ENCODE results near the gene MRPL11. TPM values are rescaled to one million over a fixed set of nuclear protein-coding genes. Genes with fewer than 3 reads are reported as not detected.
"Not testable (repeated sequence)": the region's sequence is repeated elsewhere in the genome, so short reads cannot be mapped to it uniquely, and the experiment has no call there.

The MRPL11 gene
- total and polyA plus RNA-seq, 4 donors, result 27.6 to 54.5 (median 36.8) TPM

- no peak for ATAC-seq (ENCODE audit: low FRiP score)
These were observed 8.4 kb upstream of the MRPL11 start for GRCh38 chr11:66447012-66447411.

GRCh38 chr11:66443602-66444001 lies 5.0 kb upstream of the MRPL11 start:
- H3K36me3 ChIP-seq (ENCODE audit: control insufficient read depth in 1 of 2, insufficient read depth in 2 of 2, low read length in 1 of 2), result no peaks in the 10 kb centered on the region
- WGBS, 2 donors, result 82 to 84% methylated on average over 4 of the region's 4 CpGs
- no peak overlapping the region for H3K27ac ChIP-seq (ENCODE audit: low read depth in 1 of 2, low read length in 2 of 2)
- no peaks in the 10 kb centered on the region for H3K27me3 ChIP-seq (ENCODE audit: control insufficient read depth in 1 of 2, insufficient read depth in 2 of 2, low read length in 1 of 2)
- ATAC-seq (ENCODE audit: low FRiP score) (no peak), DNase-seq (no peak)
- no peaks in the 10 kb centered on the region for H3K4me1 ChIP-seq (ENCODE audit: control insufficient read depth in 1 of 2, insufficient read depth in 2 of 2, low read length in 2 of 2)
- no peak overlapping the region for H3K4me3 ChIP-seq (ENCODE audit: low read length in 2 of 2)
- H3K9me3 ChIP-seq (ENCODE audit: control insufficient read depth, low read length), result no peaks in the 10 kb centered on the region
- intact Hi-C loops (cut with DNase I), result loop anchor here (5.0 kb wide), 1 partner anchor 36 kb away; no protein-coding TSS in a partner anchor

More at GRCh38 chr11:66447012-66447411, 8.4 kb upstream of the MRPL11 start:
- H3K27me3 ChIP-seq (ENCODE audit: control insufficient read depth in 1 of 2, insufficient read depth in 2 of 2, low read length in 1 of 2), result no peaks in the 10 kb centered on the region
- DNase-seq, result no peak
- no peaks in the 10 kb centered on the region for H3K4me1 ChIP-seq (ENCODE audit: control insufficient read depth in 1 of 2, insufficient read depth in 2 of 2, low read length in 2 of 2)
- intact Hi-C loops (cut with DNase I), result no loop called here
- no peak overlapping the region for H3K27ac ChIP-seq (ENCODE audit: low read depth in 1 of 2, low read length in 2 of 2)
- no peaks in the 10 kb centered on the region for H3K36me3 ChIP-seq (ENCODE audit: control insufficient read depth in 1 of 2, insufficient read depth in 2 of 2, low read length in 1 of 2)
- H3K4me3 ChIP-seq (ENCODE audit: low read length in 2 of 2), result no peak overlapping the region
- no peaks in the 10 kb centered on the region for H3K9me3 ChIP-seq (ENCODE audit: control insufficient read depth, low read length)

- H3K4me3 ChIP-seq (ENCODE audit: low read length in 2 of 2); H3K27ac ChIP-seq (ENCODE audit: low read depth in 1 of 2, low read length in 2 of 2); H3K27me3 ChIP-seq (ENCODE audit: control insufficient read depth in 1 of 2, insufficient read depth in 2 of 2, low read length in 1 of 2); DNase-seq; H3K4me1 ChIP-seq (ENCODE audit: control insufficient read depth in 1 of 2, insufficient read depth in 2 of 2, low read length in 2 of 2); ATAC-seq (ENCODE audit: low FRiP score); H3K36me3 ChIP-seq (ENCODE audit: control insufficient read depth in 1 of 2, insufficient read depth in 2 of 2, low read length in 1 of 2); H3K9me3 ChIP-seq (ENCODE audit: control insufficient read depth, low read length): not testable (repeated sequence)
- 83 to 90% methylated on average over 10 to 27 of the region's 27 CpGs for WGBS, 2 donors
- intact Hi-C loops (cut with DNase I), result loop anchor here (5.0 kb wide), 1 partner anchor 34 kb away; no protein-coding TSS in a partner anchor
These were observed 2.3 kb upstream of the MRPL11 start for GRCh38 chr11:66440940-66441282.

DNA sequence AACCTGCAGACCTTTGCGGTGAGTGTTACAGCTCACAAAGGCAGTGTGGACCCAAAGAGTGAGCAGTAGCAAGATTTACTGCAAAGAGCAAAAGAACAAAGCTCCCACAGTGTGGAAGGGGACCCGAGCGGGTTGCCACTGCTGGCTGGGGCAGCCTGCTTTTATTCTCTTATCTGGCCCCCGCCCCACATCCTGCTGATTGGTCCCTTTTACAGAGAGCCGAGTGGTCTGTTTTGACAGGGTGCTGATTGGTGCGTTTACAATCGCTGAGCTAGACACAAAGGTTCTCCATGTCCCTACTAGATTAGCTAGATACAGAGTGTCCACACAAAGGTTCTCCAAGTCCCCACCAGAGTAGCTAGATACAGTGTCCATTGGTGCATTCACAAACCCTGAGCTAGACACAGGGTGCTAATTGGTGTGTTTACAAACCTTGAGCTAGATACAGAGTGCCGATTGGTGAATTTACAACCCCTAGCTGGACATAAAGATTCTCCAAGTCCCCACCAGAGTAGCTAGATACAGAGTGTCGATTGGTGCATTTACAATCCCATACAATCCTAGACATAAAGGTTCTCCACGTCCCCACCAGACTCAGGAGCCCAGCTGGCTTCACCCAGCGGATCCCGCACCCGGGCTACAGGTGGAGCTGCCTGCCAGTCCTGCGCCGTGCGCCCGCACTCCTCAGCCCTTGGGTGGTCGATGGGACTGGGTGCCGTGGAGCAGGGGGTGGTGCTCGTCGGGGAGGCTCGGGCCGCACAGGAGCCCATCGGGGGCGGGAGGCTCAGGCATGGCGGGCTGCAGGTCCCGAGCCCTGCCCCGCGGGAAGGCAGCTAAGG lies 1.7 kb upstream of the MRPL11 start:
- not testable (repeated sequence) for H3K27me3 ChIP-seq (ENCODE audit: control insufficient read depth in 1 of 2, insufficient read depth in 2 of 2, low read length in 1 of 2); ATAC-seq (ENCODE audit: low FRiP score); H3K36me3 ChIP-seq (ENCODE audit: control insufficient read depth in 1 of 2, insufficient read depth in 2 of 2, low read length in 1 of 2); H3K4me1 ChIP-seq (ENCODE audit: control insufficient read depth in 1 of 2, insufficient read depth in 2 of 2, low read length in 2 of 2); H3K27ac ChIP-seq (ENCODE audit: low read depth in 1 of 2, low read length in 2 of 2); DNase-seq; H3K9me3 ChIP-seq (ENCODE audit: control insufficient read depth, low read length); H3K4me3 ChIP-seq (ENCODE audit: low read length in 2 of 2)
- intact Hi-C loops (cut with DNase I), result loop anchor here (5.0 kb wide), 1 partner anchor 33 kb away; no protein-coding TSS in a partner anchor
- WGBS, 2 donors, result 79 to 88% methylated on average over 28 to 29 of the region's 29 CpGs

GRCh38 chr11:66437979-66438503 lies 607 bp downstream of the MRPL11 start:
- Histone ChIP-seq H3K36me3 (ENCODE audit: control insufficient read depth in 1 of 2, insufficient read depth in 2 of 2, low read length in 1 of 2) (no peaks in the 10 kb centered on the region), H3K27ac (ENCODE audit: low read depth in 1 of 2, low read length in 2 of 2) (no peak overlapping the region), H3K4me3 (ENCODE audit: low read length in 2 of 2) (peak overlapping the region in 1 of 2 donors; percentile 74), H3K27me3 (ENCODE audit: control insufficient read depth in 1 of 2, insufficient read depth in 2 of 2, low read length in 1 of 2) (no peaks in the 10 kb centered on the region), H3K9me3 (ENCODE audit: control insufficient read depth, low read length) (no peaks in the 10 kb centered on the region), H3K4me1 (ENCODE audit: control insufficient read depth in 1 of 2, insufficient read depth in 2 of 2, low read length in 2 of 2) (no peaks in the 10 kb centered on the region)
- no peak for DNase-seq
- WGBS, 2 donors, result 9 to 11% methylated on average over 12 of the region's 12 CpGs
- no peak for ATAC-seq (ENCODE audit: low FRiP score)
- intact Hi-C loops (cut with DNase I), result no loop called here

DNA sequence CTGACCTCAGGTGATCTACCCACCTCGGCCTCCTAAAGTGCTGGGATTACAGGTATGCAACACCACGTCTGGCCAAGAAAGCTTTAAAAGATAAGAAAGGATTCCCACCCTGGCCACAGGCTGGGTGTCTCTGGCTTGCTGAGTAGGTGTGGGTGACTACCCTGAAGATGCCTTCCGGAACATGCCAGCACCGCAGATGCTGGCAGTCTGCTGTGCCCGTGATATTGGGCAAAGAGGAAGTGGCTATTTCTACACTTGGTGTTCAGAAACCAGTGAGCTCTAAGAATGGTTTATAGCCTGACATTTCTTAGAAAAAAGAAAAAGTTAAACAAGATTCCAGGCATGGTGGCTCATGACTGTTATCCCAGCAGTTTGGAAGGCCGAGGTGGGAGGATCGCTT lies 6.1 kb downstream of the MRPL11 start:
- no peak overlapping the region for H3K4me3 ChIP-seq (ENCODE audit: low read length in 2 of 2)
- no peak overlapping the region for H3K27ac ChIP-seq (ENCODE audit: low read depth in 1 of 2, low read length in 2 of 2)
- H3K27me3 ChIP-seq (ENCODE audit: control insufficient read depth in 1 of 2, insufficient read depth in 2 of 2, low read length in 1 of 2), result no peaks in the 10 kb centered on the region
- ATAC-seq (ENCODE audit: low FRiP score), result no peak
- H3K9me3 ChIP-seq (ENCODE audit: control insufficient read depth, low read length), result no peaks in the 10 kb centered on the region
- no peak for DNase-seq
- WGBS, 2 donors, result 86 to 91% methylated on average over 7 of the region's 7 CpGs
- H3K36me3 ChIP-seq (ENCODE audit: control insufficient read depth in 1 of 2, insufficient read depth in 2 of 2, low read length in 1 of 2), result peaks cover 0 to 1% of the 10 kb centered on the region in 2 donors
- intact Hi-C loops (cut with DNase I), result no loop called here
- no peaks in the 10 kb centered on the region for H3K4me1 ChIP-seq (ENCODE audit: control insufficient read depth in 1 of 2, insufficient read depth in 2 of 2, low read length in 2 of 2)

- H3K4me1 ChIP-seq (ENCODE audit: control insufficient read depth in 1 of 2, insufficient read depth in 2 of 2, low read length in 2 of 2); intact Hi-C loops (cut with DNase I); H3K9me3 ChIP-seq (ENCODE audit: control insufficient read depth, low read length); H3K27me3 ChIP-seq (ENCODE audit: control insufficient read depth in 1 of 2, insufficient read depth in 2 of 2, low read length in 1 of 2); DNase-seq; ATAC-seq (ENCODE audit: low FRiP score); H3K27ac ChIP-seq (ENCODE audit: low read depth in 1 of 2, low read length in 2 of 2); H3K4me3 ChIP-seq (ENCODE audit: low read length in 2 of 2); H3K36me3 ChIP-seq (ENCODE audit: control insufficient read depth in 1 of 2, insufficient read depth in 2 of 2, low read length in 1 of 2): not testable (repeated sequence)
- 82 to 86% methylated on average over 8 of the region's 8 CpGs for WGBS, 2 donors
These were observed 6.7 kb downstream of the MRPL11 start for GRCh38 chr11:66431871-66432329.

DNA sequence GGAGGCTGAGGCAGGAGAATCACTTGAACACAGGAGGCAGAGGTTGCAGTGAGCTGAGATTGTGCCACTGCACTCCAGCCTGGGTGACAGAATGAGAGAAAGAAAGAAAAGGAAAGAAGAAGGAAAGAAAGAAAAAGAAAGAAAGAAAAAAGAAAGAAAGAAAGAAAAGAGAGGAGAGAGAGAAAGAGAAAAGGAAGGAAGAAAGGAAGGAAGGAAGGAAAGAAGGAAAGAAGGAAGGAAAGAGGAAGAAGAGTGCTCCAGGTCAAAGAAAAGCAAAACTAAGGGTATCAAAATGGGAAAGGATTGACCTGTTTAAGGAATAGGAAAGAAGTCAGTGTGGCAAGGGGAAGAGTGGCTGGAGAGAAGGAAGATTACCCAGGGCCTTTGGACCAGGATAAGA lies 7.4 kb downstream of the MRPL11 start:
- H3K9me3 ChIP-seq (ENCODE audit: control insufficient read depth, low read length); H3K4me1 ChIP-seq (ENCODE audit: control insufficient read depth in 1 of 2, insufficient read depth in 2 of 2, low read length in 2 of 2); H3K27me3 ChIP-seq (ENCODE audit: control insufficient read depth in 1 of 2, insufficient read depth in 2 of 2, low read length in 1 of 2); ATAC-seq (ENCODE audit: low FRiP score); H3K27ac ChIP-seq (ENCODE audit: low read depth in 1 of 2, low read length in 2 of 2); intact Hi-C loops (cut with DNase I); H3K4me3 ChIP-seq (ENCODE audit: low read length in 2 of 2); DNase-seq; H3K36me3 ChIP-seq (ENCODE audit: control insufficient read depth in 1 of 2, insufficient read depth in 2 of 2, low read length in 1 of 2): not testable (repeated sequence)
